GM19099 (cell line): Measurements from ENCODE around the gene TMEM52.

Experiments used
- POLR2A ChIP-seq: IDR thresholded peaks from 3 replicates; pipeline ENCODE4 v1.6.1; 2011; ENCODE audit warnings: low read depth; ENCODE audit not compliant: insufficient read length; ENCODE audit errors: extremely low read depth

The TMEM52 gene

DNA sequence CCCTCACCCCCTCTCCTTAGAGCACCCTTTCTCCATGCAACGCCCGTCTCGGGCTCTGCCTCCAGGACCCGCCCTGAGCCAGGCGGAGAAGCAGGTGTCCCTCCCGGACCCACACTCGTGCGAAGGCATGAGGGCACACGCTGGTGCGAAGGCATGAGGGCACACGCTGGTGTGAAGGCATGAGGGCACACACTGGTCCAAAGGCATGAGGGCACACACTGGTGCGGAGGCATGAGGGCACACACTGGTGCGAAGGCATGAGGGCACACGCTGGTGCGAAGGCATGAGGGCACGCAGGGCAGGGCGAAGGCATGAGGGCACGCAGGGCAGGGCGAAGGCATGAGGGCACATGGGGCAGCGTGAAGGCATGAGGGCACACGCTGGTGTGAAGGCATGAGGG lies 5.8 kb upstream of the TMEM52 start:
- TF ChIP-seq POLR2A, result no peak

DNA sequence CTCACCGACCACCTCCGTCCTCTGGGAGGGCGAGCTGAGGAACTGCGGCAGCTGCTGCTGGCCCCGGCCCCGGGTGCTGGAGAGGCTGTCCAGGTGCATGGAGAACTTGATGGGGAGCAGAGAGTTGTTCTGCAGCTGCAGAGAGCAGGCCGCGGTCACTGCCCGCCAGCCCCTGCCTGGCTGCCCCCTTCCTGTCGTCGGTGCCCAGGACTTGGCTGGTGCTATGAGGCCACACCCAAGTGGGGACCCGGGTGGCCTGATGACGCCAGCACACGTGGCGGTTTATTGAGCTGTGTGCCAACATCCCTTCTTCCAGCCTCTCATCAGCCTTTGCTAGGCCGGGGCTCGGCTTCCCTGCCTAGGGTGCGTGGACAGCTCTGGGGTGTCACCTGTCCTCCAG lies 5.3 kb upstream of the TMEM52 start:
- no peak for TF ChIP-seq POLR2A

DNA sequence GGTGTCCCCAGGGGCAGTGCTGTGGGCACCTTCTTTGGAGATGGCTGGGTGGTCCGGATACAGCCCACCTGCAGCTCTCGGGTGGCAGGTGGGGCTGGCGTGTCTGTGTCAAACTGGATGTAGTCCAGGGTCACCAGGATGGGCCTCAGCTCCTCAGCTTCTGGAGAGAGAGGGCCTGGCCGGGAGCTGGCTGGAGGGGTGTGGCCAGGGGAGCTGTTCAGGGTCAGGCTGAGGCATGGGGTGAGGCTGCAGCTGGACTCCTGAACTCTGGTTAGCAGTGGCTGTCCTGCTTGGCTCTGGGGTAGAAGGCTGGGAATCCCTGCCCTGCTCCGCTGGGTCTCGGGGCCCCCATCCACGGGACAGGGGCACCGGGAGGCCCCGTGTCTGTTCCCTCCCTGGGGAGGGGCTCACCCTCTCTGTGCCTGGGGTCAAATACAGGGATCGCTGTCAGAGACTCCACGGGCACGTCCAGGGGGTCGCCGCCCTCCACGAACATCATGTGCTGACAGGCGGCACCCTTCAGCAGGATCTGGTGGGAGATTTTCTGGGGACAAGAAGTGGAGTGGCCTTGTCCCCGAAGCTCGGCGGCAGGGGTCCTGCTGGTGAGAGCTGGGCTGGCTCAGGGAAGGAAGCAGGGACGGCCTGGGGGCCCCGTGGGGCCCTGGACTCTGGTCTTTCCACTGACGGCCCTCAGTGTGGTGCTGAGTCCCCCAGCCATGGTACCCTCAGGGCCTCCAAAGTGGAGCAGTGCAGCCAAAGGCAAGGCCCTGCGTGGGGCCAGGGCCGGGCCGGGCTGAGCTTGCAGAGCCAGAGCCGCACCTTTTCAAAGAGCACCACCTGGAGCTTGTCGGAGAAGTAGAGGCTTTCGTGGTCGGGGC lies 4.1 kb upstream of the TMEM52 start:
- TF ChIP-seq POLR2A, result no peak

DNA sequence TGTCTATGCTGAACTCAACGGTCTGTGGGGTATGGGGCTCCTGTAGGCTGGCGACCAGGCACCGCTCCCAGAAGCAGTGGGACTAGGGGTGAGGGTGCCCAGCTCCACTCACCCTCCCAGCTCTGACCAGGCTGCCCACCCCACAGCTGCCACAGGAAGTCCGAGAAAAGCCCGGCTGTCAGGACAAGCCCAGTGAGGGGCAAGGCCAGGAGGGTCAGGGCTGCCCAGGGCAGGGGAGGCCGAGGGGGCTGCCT lies 3.5 kb upstream of the TMEM52 start:
- no peak for TF ChIP-seq POLR2A

DNA sequence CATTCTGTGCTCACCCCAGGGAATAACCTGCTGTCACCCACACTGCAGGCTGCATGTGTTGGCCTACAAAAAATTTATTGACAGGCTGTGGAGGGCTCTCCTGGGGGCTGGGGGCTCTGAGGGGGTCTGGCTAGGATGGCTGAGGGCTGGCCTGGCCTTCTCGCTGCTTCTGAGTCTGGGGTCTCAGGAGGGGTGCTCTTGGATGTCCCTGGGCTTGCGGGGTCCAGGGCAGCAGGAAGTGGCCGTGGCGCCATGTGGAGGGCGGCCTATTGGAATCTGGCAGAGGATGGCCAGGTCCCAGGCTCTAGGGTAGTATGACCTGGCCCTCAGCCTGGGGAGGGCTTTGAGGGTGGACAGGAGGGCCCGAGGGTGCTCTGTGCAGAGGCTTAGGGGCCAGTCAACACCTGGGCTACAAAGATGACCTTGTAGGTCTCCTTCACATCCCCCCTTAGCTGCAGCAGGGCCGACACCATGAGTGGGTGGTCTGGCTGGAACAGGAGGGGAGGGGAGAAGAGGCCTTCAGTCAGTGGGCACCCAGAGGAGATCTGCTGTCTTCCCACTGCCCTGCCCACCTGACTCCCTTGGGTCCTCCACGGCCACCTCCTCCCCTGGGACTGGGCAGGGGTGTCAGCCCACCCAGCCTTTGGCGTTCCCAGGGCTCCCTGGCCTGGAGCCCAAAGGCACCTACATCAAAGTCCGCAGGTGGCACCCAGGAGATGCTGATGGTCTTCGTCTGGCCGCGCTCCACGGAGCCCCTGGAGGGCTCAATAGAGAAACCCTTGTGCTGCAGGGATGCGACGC lies 3.0 kb upstream of the TMEM52 start:
- no peak for TF ChIP-seq POLR2A

DNA sequence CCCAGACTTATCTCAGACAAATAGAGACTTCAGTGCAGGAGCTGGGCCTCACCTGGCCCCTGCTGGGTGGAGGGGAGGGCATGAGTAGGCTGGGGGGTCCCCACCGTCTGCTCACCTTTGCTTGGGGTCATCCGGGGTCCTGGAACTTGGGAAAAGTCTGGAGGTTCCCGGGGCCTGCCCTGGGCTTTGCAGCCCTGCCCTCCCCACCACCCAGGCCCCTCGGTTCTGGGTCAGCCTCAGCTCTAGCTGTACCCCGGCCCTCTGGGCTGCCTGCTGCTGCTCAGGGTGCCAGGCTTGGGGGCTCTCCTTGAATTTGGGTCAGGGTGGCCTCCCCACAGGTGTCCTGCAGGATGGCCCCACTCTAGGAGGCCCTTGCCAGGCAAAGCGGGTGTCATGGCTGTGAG lies 2.4 kb upstream of the TMEM52 start:
- no peak for TF ChIP-seq POLR2A

DNA sequence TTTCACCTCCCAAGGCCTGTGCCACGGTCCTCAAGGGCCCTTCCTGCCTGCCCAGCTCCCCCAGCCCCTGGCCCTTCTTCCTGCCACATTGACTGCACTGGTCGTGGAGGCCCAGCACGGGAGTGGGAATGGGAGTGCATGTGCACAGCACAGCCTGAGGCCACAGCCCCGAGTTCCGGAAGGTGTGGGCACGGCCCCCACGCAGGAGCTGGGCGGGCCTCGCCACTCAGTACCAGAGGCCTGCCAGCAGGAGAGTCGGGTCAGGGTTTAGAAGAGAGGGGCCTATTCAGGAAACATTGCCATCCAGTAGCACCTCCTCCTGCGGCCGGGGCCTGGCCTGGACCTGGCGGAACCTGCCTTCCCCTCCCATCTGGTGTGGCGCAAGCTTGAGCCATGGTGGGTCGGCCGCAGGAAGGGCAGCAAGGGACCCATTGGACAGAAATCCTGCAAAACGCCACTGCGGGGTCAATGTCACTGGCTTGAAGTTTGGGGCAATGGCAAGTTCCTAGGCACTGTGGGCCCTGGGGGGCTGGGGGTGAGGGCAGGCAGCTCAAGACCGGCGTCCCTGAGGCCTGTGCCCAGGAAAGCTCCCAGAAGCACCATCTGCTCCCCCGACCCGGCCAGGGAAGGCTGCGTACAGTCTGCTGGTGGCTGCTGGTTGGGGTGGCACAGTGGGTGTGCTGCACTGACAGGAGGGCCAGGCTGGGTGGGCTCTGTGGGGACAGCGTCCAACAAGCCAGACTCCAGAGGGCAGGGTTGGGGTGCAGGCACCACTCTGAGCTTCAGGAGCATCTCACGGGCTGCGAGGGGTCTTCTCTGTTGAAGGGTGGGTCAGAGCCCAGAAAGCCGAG lies 1.8 kb upstream of the TMEM52 start:
- no peak for TF ChIP-seq POLR2A

DNA sequence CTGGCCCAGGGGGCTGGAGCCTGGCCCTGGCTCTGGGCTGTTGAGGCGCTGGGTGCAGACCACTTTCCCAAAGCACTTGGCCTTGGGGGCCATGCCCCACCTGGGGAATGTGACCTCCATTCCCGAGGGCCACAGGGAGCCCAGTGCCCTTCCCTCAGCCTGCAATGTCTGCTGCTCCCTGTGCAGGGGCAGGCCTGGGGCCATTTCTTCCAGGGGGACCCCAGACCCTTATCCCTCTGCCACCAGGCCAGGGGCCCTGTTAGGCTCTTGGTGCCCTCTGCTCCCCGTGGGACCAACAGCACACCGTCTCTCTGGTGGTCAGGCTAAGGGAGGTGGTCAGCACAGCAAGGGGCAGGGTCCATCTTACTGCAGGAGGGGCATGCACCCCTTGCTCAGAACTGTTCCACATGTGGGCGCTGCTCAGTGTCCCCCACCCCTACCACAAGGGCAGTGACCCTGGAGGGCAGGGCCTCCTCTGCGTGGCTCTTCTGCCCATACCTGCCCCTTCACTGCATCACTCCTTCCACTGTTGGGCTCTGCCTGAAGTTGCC lies 1.1 kb upstream of the TMEM52 start:
- no peak for TF ChIP-seq POLR2A

DNA sequence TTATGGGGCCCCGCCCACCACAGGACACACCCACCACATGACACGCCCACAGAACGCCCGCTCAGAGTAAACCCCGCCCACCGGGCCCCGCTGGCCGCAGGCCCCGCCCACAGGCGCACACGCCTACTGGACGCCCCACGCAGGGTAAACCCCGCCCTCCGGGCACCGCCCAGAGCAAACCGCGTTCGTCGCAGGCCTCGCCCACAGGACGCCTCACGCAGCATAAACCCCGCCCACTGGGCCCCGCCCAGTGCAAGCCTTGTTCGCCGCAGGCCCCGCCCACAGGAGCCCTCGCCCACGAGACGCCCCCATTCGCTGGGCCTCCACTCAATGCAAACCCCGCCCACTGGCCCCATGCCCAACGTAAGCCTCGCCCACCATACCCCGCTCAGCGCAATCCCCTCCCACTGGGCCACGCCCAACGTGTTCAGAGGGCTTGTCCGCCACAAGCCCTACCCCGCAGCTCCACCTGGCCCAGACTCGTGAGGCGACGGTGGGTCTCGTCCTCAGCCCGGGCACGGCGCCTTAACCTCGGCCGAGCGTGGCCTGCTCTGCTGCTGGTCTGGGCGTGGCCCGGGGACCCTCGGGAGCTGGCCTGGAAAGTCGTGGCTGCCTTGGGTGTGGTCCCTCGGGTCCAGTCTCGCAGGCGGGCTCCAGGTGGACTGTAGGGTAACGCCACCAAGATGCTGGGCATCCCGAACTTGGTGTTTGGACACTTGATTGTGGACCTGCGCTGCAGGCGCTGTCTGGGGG lies 401 bp upstream of the TMEM52 start:
- peak; percentile 10 for TF ChIP-seq POLR2A

DNA sequence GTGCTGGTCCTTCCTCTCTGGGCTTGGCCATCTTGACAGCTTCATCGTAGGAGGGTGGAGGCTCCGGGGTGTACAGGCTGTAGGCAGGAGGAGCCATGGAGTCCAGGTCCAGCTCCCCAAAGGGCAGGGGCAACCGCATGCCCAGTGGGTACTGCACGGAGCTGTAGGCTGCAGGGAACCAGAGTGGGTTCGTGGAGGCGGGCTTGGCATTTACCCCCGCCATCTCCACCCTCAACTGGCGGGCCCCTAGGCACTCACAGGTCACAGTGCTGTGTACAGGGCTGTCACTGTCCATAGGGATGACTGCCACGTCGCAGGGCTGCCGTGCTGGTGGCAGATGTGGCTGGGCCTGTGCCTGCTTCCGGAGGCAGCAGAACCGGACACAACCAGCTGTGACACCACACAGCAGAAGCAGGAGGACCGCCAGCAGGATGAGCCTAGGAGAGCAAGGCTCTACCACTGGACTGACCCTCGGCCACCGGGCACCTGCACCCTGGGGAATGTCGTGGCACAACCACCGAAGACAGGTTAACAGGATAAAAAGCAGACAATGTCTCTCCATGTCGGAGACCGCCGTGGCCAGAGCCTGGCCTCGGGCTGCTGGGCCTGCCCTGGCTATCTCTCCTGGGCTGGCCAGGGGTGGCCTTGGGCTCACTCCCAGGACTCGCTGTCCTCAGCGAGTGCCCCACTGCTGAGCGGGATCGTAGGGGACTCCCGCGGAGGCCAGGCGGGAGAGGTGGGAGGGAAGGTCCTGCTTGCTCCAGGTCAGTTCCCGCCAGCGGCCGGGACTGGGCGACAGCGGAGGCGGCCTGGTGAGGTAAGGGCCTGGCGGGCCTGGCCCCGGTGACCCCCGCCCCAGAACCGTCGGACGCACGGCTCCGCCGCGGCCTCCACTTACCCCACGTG lies 831 bp downstream of the TMEM52 start:
- TF ChIP-seq POLR2A, result no peak

DNA sequence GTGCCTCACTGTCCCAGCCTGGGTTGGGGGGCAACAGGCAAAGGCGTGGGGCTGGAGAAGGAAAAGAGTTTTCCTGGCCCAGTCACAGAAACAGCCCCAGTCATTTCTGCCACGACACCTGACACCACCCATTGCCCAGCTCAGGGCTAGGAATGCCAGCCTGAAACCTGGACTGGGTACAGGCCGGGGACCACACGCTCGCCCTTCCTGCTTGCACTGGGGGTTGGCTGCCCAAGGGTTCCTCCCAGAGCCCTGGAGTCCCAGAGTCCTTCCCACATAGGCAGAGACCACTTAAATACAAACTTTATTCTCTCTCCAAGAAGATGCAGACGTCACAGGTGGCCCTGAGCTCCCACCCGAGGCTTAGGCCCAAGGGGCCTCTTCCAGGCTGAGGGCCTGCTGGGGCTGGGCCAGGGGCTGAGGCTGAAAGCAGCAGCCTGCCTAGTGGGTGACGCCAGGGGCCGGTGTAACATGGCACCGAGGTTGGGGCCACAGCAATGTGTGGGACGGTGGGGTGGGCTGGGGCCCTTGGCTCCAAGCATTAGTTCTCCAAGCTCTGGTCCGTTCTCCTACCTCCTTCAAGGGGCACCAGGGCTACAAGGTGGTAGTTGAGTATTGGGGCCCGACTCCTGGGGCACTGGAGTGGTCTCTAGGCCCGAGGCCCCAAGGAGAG lies 1.6 kb downstream of the TMEM52 start:
- no peak for TF ChIP-seq POLR2A

DNA sequence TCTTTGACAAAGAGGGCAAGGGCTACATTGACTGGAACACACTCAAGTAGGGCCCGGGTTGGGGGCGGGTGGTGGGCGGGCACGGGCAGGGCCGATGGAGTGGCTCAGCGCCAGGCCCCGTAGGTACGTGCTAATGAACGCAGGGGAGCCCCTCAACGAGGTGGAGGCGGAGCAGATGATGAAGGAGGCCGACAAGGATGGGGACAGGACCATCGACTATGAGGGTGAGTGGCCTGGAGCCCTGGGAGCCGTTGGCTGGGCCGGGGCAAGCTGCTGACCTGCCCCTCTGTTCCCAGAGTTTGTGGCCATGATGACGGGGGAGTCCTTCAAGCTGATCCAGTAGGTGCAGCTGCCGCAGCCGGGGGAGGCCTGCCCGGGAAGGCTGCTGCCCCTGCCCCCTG lies 2.2 kb downstream of the TMEM52 start:
- no peak for TF ChIP-seq POLR2A

DNA sequence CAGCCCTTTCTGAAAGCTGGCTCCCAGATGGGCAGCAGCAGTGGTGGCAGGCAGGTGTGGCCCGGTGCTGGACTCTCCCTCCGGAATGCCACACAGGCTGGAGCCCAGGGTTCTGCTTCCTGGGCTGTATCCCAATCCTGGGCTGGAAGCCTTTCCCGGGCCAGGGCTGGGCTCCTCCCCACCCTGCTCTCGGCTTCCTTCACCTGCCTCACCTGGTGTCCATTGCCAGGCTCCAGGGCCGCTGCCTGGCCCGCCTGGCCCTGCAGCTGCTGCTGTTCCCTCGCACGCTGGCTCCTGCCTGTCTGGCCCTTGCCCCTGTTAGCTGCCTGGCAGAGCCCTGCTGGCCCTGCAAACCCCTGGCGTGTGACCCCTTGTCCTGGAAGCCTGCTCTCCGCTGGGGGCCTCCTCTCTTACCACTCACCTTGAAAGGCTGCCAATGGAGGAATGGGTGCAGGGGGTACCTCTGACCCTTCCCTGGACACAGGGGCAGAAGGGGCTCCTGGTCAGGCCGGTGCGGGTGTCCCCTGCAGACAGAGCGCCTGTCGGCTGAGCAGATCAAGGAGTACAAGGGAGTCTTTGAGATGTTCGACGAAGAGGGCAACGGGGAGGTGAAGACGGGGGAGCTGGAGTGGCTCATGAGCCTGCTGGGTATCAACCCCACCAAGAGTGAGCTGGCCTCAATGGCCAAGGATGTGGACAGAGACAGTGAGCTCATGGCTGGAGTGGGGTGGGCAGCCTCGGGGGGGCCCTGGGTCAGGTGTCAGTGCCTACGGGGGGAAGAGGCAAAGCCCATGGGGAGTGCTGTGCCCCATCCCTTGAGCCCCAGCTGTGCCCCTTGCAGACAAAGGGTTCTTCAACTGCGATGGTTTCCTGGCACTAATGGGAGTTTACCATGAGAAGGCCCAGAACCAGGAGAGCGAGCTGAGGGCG lies 2.9 kb downstream of the TMEM52 start:
- no peak for TF ChIP-seq POLR2A
